HEK293T (cell line): ENCODE data around the gene TBC1D5.

ENCODE experiments used
- CTCF ChIA-PET: fragments of 350-600 bp; formaldehyde crosslinking; extraction: SDS; loops from one replicate; lab custom pipeline; 2021; ENCODE audit warnings: antibody characterized with exemption, inconsistent platforms; lab: Yijun Ruan, JAX
- POLR2A ChIA-PET: fragments of 350-600 bp; formaldehyde crosslinking; extraction: SDS; loops from one replicate; lab custom pipeline; 2020; ENCODE audit warnings: antibody characterized with exemption, inconsistent platforms; lab: Yijun Ruan, JAX
- DNase-seq: peaks from one replicate; pipeline ENCODE4 v3.0.0; 2012; ENCODE audit warnings: mixed read lengths; ENCODE audit errors: extremely low spot score
- ARNT ChIP-seq: fragments of 450-650 bp; IDR thresholded peaks from 2 replicates; pipeline ENCODE4 v1.6.1; 2017; ENCODE audit warnings: mild to moderate bottlenecking
- BHLHE40 ChIP-seq: fragments of 450-650 bp; IDR thresholded peaks from 2 replicates; pipeline ENCODE4 v1.6.1; 2016; ENCODE audit warnings: mild to moderate bottlenecking, moderate library complexity, borderline replicate concordance
- CTBP1 ChIP-seq: fragments of 450-650 bp; IDR thresholded peaks from 2 replicates; pipeline ENCODE4 v1.6.1; 2016; ENCODE audit warnings: borderline replicate concordance
- ELF4 ChIP-seq: fragments of 450-650 bp; IDR thresholded peaks from 2 replicates; pipeline ENCODE4 v1.6.1; 2017; ENCODE audit warnings: antibody characterized with exemption
- FOXA1 ChIP-seq: fragments of 450-650 bp; IDR thresholded peaks from 2 replicates; pipeline ENCODE4 v1.6.1; 2016; ENCODE audit warnings: mild to moderate bottlenecking
- FOXK2 ChIP-seq: fragments of 450-650 bp; IDR thresholded peaks from 2 replicates; pipeline ENCODE4 v1.6.1; 2016; ENCODE audit warnings: mild to moderate bottlenecking
- FOXM1 ChIP-seq: fragments of 450-650 bp; IDR thresholded peaks from 2 replicates; pipeline ENCODE4 v1.6.1; 2017; ENCODE audit warnings: mild to moderate bottlenecking, borderline replicate concordance
- HDGF ChIP-seq: fragments of 450-650 bp; IDR thresholded peaks from 2 replicates; pipeline ENCODE4 v1.6.1; 2017; ENCODE audit warnings: antibody characterized with exemption, borderline replicate concordance
- L3MBTL2 ChIP-seq: fragments of 450-650 bp; conservative IDR thresholded peaks from 2 replicates; pipeline ENCODE4 v1.6.1; 2016; ENCODE audit warnings: mild to moderate bottlenecking
- LEF1 ChIP-seq: fragments of 450-650 bp; IDR thresholded peaks from 2 replicates; pipeline ENCODE4 v1.6.1; 2017; ENCODE audit warnings: mild to moderate bottlenecking, borderline replicate concordance
- NFRKB ChIP-seq: fragments of 450-650 bp; IDR thresholded peaks from 2 replicates; pipeline ENCODE4 v1.6.1; 2016; ENCODE audit warnings: mild to moderate bottlenecking, moderate library complexity
- SP1 ChIP-seq: fragments of 450-650 bp; IDR thresholded peaks from 2 replicates; pipeline ENCODE4 v1.6.1; 2017
- SUZ12 ChIP-seq: fragments of 450-650 bp; IDR thresholded peaks from 2 replicates; pipeline ENCODE4 v1.6.1; 2016; ENCODE audit warnings: mild to moderate bottlenecking
- TARDBP ChIP-seq: fragments of 450-650 bp; IDR thresholded peaks from 2 replicates; pipeline ENCODE4 v1.6.1; 2016
- ZNF384 ChIP-seq: fragments of 450-650 bp; IDR thresholded peaks from 2 replicates; pipeline ENCODE4 v1.6.1; 2016
- TF ChIP-seq, protein P1 (sequence below): fragments of 450-650 bp; IDR thresholded peaks from 2 replicates; pipeline ENCODE4 v1.6.1; 2016

Gene TBC1D5

GRCh38 chr3:17443142-17443541 is 299.3 kb downstream of the TBC1D5 start:
- TF ChIP-seq L3MBTL2 (no peak), ARNT (no peak)
- ChIA-PET CTCF (no interaction called here), POLR2A (no interaction called here)
- no peak for DNase-seq

- POLR2A ChIA-PET, result no interaction called here
These were observed 299.9 kb downstream of the TBC1D5 start for GRCh38 chr3:17442332-17443049.

GRCh38 chr3:17433876-17434275 is 308.6 kb downstream of the TBC1D5 start:
- ChIA-PET POLR2A (no interaction called here), CTCF (no interaction called here)
- TF ChIP-seq ELF4 (no peak), TARDBP (no peak), BHLHE40 (no peak), SUZ12 (no peak), FOXM1 (no peak), FOXA1 (no peak), LEF1 (no peak), NFRKB (no peak), CTBP1 (no peak), SP1 (no peak), ARNT (no peak), L3MBTL2 (no peak), HDGF (no peak), FOXK2 (no peak), ZNF384 (no peak)
- TF ChIP-seq, protein P1, sequence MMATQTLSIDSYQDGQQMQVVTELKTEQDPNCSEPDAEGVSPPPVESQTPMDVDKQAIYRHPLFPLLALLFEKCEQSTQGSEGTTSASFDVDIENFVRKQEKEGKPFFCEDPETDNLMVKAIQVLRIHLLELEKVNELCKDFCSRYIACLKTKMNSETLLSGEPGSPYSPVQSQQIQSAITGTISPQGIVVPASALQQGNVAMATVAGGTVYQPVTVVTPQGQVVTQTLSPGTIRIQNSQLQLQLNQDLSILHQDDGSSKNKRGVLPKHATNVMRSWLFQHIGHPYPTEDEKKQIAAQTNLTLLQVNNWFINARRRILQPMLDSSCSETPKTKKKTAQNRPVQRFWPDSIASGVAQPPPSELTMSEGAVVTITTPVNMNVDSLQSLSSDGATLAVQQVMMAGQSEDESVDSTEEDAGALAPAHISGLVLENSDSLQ, result no peak
- no peak for DNase-seq

More at GRCh38 chr3:17442332-17443049, 299.9 kb downstream of the TBC1D5 start:
- TF ChIP-seq ELF4 (no peak), FOXK2 (no peak), FOXM1 (no peak), ZNF384 (no peak), SP1 (no peak), NFRKB (no peak), CTBP1 (no peak), L3MBTL2 (no peak), LEF1 (no peak), FOXA1 (no peak), ARNT (no peak), BHLHE40 (no peak), TARDBP (no peak), SUZ12 (no peak), HDGF (no peak)
- TF ChIP-seq, protein P1, result no peak
- CTCF ChIA-PET, result interaction anchor here (0.7 kb wide), 1 partner anchor 22 kb away, joined by 5 read pairs; no protein-coding TSS in a partner anchor
- no peak for DNase-seq

- CTCF ChIA-PET, result interaction anchor here (0.6 kb wide), 1 partner anchor 204 kb away, joined by 3 read pairs; no protein-coding TSS in a partner anchor
- TF ChIP-seq FOXM1 (no peak), BHLHE40 (no peak), FOXK2 (no peak), HDGF (no peak), TARDBP (no peak), CTBP1 (no peak), ARNT (no peak), FOXA1 (no peak), NFRKB (no peak)
- no peak for DNase-seq
- POLR2A ChIA-PET, result no interaction called here
These were observed 310.2 kb downstream of the TBC1D5 start for GRCh38 chr3:17432236-17432635.

DNA sequence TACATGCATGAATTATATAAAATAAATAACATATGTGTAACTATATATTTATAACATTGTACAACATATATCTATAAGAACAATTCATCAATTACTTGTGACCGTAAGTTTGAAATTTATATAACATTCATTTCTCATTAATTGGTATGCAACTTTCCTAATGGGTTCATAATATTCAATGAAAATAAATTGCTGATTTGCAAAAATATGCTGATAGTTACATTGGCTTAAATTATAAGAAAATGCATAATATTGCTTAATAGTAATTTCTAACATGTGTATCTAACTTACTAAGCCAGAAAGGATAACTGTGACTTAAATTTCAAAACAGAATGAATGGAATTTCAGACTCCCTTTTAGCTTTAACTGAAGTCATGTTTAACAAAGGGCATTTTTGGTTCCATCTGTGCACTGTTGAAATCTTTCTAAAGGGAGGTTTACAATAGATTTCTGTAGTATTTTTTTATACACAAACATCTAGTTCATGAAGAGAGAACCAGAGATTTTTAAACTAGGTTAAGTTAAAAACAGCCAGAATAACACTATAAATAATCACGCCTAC is 310.9 kb downstream of the TBC1D5 start:
- TF ChIP-seq L3MBTL2 (no peak), BHLHE40 (no peak)
- ChIA-PET CTCF (interaction anchor here (0.6 kb wide), 1 partner anchor 204 kb away, joined by 3 read pairs; no protein-coding TSS in a partner anchor), POLR2A (no interaction called here)
- DNase-seq, result no peak

DNA sequence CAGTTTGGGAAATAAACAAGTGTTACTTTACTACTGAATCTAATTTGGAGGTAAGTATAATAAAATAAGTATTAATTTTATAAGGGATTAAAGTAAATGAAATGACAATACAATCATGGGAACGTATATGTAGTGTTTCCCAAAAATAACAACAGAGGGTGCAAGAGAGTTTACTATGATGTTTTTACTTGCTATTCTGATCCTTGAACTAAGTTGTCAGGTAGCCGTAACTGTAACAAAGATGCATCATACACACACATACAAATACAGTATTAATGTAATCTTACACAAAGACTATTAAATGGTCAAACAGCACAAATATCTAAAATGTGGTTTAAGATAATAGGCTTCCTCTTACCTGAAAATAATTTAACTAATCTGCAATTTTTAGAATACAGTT is 311.4 kb downstream of the TBC1D5 start:
- ChIA-PET POLR2A (no interaction called here), CTCF (interaction anchor here (0.6 to 0.9 kb wide), 2 partner anchors 8 to 410 kb away, joined by 3 to 5 read pairs; no protein-coding TSS in a partner anchor)
- peak; percentile 12 for DNase-seq
- TF ChIP-seq FOXM1, result no peak
- no peak for TF ChIP-seq ELF4
- no peak for TF ChIP-seq FOXK2
- no peak for TF ChIP-seq L3MBTL2
- no peak for TF ChIP-seq LEF1
- TF ChIP-seq BHLHE40, result no peak
- TF ChIP-seq, protein P1, result no peak
- TF ChIP-seq TARDBP, result no peak
